IMR-90 (cell line): ENCODE results near the gene GTSE1. TPM values are rescaled to one million over a fixed set of nuclear protein-coding genes. Genes with fewer than 3 reads are reported as not detected.
"Not testable (repeated sequence)": the region's sequence is repeated elsewhere in the genome, so short reads cannot be mapped to it uniquely, and the experiment has no call there.

Source experiments
- ATAC-seq: fragments of 200-7000 bp; cut with Tn5 transposase; 2 replicates; pipeline ENCODE4 v1.9.1; 2020; ENCODE audit warnings: low read depth, mild to moderate bottlenecking, moderate library complexity
- BruUV-seq: library from RNA; stranded (reverse); fragments of 400-500 nt; replicated peaks from 2 replicates; lab custom pipeline; 2021; lab: Mats Ljungman, UMichigan
- CTCF ChIA-PET: fragments of 300-600 bp; formaldehyde crosslinking; extraction: SDS; loops from one replicate; lab custom pipeline; 2021; ENCODE audit warnings: antibody characterized with exemption; lab: Yijun Ruan, JAX
- POLR2A ChIA-PET: fragments of 300-600 bp; sonication (Branson Sonifier 250); formaldehyde crosslinking; loops from one replicate; lab custom pipeline; 2022; ENCODE audit warnings: antibody characterized with exemption; ENCODE audit not compliant: unreplicated experiment; lab: Charles Lee
- DNase-seq: peaks from one replicate; pipeline ENCODE4 v3.0.0; 2013
- H2AFZ ChIP-seq: replicated peaks from 2 replicates; pipeline ENCODE3; 2013; ENCODE audit warnings: low read length, mild to moderate bottlenecking; ENCODE audit not compliant: poor library complexity
- H2AK5ac ChIP-seq: 2 replicates; pipeline ENCODE4 v1.6.1; 2013; ENCODE audit warnings: low read depth, low read length, inconsistent platforms
- H2AK9ac ChIP-seq: replicated peaks from 2 replicates; pipeline ENCODE3; 2013; ENCODE audit warnings: mild to moderate bottlenecking, low read depth, low read length, moderate library complexity; ENCODE audit not compliant: poor library complexity
- H2BK120ac ChIP-seq: 2 replicates; pipeline ENCODE4 v1.6.1; 2013; ENCODE audit warnings: low read depth, low read length, inconsistent platforms
- H2BK15ac ChIP-seq: 3 replicates; pipeline ENCODE4 v1.6.1; 2013; ENCODE audit warnings: low read depth, low read length, inconsistent platforms
- H2BK20ac ChIP-seq: 2 replicates; pipeline ENCODE4 v1.6.1; 2013; ENCODE audit warnings: low read depth, mild to moderate bottlenecking, inconsistent platforms, low read length, moderate library complexity
- H2BK5ac ChIP-seq: 2 replicates; pipeline ENCODE4 v1.6.1; 2013; ENCODE audit warnings: mild to moderate bottlenecking, low read depth, low read length, inconsistent platforms; ENCODE audit not compliant: poor library complexity, severe bottlenecking
- H3K14ac ChIP-seq: replicated peaks from 2 replicates; pipeline ENCODE4 v1.6.1; 2013; ENCODE audit warnings: low read depth, low read length, inconsistent platforms
- H3K18ac ChIP-seq: 2 replicates; pipeline ENCODE4 v1.6.1; 2013; ENCODE audit warnings: low read depth, low read length, control low read depth
- H3K23ac ChIP-seq: 2 replicates; pipeline ENCODE4 v1.6.1; 2013; ENCODE audit warnings: low read depth, low read length, inconsistent platforms
- H3K27ac ChIP-seq: 2 replicates; pipeline ENCODE4 v1.5.1; 2013; ENCODE audit warnings: mild to moderate bottlenecking, control low read depth, low read length; ENCODE audit not compliant: insufficient read depth
- H3K27me3 ChIP-seq: 2 replicates; pipeline ENCODE4 v1.6.1; 2013; ENCODE audit warnings: low read length; ENCODE audit not compliant: control insufficient read depth, insufficient read depth
- H3K36me3 ChIP-seq: 2 replicates; pipeline ENCODE4 v1.6.1; 2013; ENCODE audit warnings: low read length, mixed read lengths; ENCODE audit not compliant: control insufficient read depth, insufficient read depth
- H3K4ac ChIP-seq: 2 replicates; pipeline ENCODE4 v1.6.1; 2013; ENCODE audit warnings: low read depth, low read length, inconsistent platforms
- H3K4me1 ChIP-seq: 2 replicates; pipeline ENCODE4 v1.6.1; 2013; ENCODE audit warnings: low read length, mixed read lengths; ENCODE audit not compliant: control insufficient read depth, insufficient read depth
- H3K4me2 ChIP-seq: 2 replicates; pipeline ENCODE4 v1.6.1; 2013; ENCODE audit warnings: low read depth, mild to moderate bottlenecking, control low read depth, low read length, moderate library complexity
- H3K4me3 ChIP-seq: 2 replicates; pipeline ENCODE4 v1.5.1; 2013; ENCODE audit warnings: low read depth, mild to moderate bottlenecking, control low read depth, low read length, moderate library complexity; ENCODE audit not compliant: insufficient read depth
- H3K56ac ChIP-seq: 2 replicates; pipeline ENCODE4 v1.6.1; 2013; ENCODE audit warnings: low read length, inconsistent platforms; ENCODE audit not compliant: insufficient read depth; ENCODE audit errors: extremely low read depth
- H3K79me1 ChIP-seq, 2 experiments: 2 replicates each; pipeline ENCODE4 v1.6.1; 2013; ENCODE audit warnings: low read length in 2 of 2, inconsistent platforms in 1 of 2, low read depth in 1 of 2
- H3K9ac ChIP-seq: 2 replicates; pipeline ENCODE4 v1.6.1; 2013; ENCODE audit warnings: low read depth, low read length, control low read depth
- H3K9me1 ChIP-seq: 2 replicates; pipeline ENCODE4 v1.6.1; 2013; ENCODE audit warnings: low read length, inconsistent platforms; ENCODE audit not compliant: insufficient read depth
- H3K9me3 ChIP-seq: 2 replicates; pipeline ENCODE4 v1.6.1; 2013; ENCODE audit warnings: low read length; ENCODE audit not compliant: control insufficient read depth, insufficient read depth
- H4K20me1 ChIP-seq: 2 replicates; pipeline ENCODE4 v1.6.1; 2013; ENCODE audit warnings: low read length, inconsistent platforms; ENCODE audit not compliant: insufficient read depth
- H4K5ac ChIP-seq: 2 replicates; pipeline ENCODE4 v1.6.1; 2013; ENCODE audit warnings: mild to moderate bottlenecking, low read depth, low read length, control low read depth
- H4K8ac ChIP-seq, 2 experiments: 2 replicates each; pipeline ENCODE4 v1.6.1; 2013; ENCODE audit warnings: low read depth in 2 of 2, low read length in 2 of 2, control low read depth in 1 of 2, inconsistent platforms in 1 of 2
- H4K91ac ChIP-seq: 2 replicates; pipeline ENCODE4 v1.6.1; 2013; ENCODE audit warnings: low read depth, low read length, inconsistent platforms; ENCODE audit not compliant: insufficient read depth
- WGBS, 2 experiments: methylation state at CpG; one replicate each; pipeline versions ENCODE4 v1.1.5 to v1.1.7; 2013; ENCODE audit warnings: missing lambda C conversion rate in 2 of 2; ENCODE audit not compliant: insufficient read length in 1 of 2; ENCODE audit errors: extremely low coverage in 2 of 2; 5-methylcytosine and 5-hydroxymethylcytosine counted together
- dilution Hi-C: fragments of 300-500 bp; cut with HindIII; formaldehyde crosslinking; loops from one replicate; pipeline ENCODE4 v1.14.3; 2018; ENCODE audit warnings: low sequenced_read_pairs; ENCODE audit not compliant: unreplicated experiment
- in situ Hi-C: fragments of 300-500 bp; cut with MboI; formaldehyde crosslinking; loops from 3 replicates; pipeline ENCODE4 v1.14.3; 2019; ENCODE audit warnings: low sequenced_read_pairs, inconsistent platforms, mixed read lengths
- intact Hi-C: fragments of 100-400 bp; cut with micrococcal nuclease; formaldehyde crosslinking; loops from 2 replicates; pipeline ENCODE4 v1.10.0; 2022
- polyA plus RNA-seq, 3 experiments: library from polyadenylated mRNA; depleted of rRNA; stranded (reverse); fragments of >200 nt; gene quantifications; 2 replicates each; pipeline ENCODE4 v1.2.3, GENCODE V29; 2012; ENCODE audit warnings: low replicate concordance in 1 of 3
- total RNA-seq: library from RNA; depleted of rRNA; stranded (reverse); fragments of >200 nt; gene quantifications from 2 replicates; pipeline ENCODE4 v1.2.3, GENCODE V29; 2012

The GTSE1 gene
- total and polyA plus RNA-seq, 2 of the 4 experiments (the other 2 are of a cell fraction), result 5.9 to 17.1 TPM

DNA sequence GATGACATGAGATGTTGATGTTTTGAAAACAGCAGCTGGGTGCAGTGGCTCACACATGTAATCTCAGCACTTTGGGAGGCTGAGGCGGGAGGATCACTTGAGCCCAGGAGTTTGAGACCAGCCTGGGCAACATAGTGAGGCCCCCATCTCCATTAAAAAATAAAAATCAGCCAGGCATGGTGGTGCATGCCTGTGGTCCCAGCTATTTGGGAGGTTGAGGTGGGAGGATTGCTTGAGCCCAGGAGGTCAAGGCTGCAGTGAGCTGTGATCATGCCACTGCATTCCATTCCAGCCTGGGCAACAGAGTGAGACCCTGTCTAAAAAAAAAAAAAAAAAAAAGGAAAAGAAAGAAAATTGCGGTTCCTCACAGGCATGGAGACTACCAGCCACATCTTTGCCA, 16.2 kb downstream of the GTSE1 start:
- H3K4ac ChIP-seq, H3K18ac ChIP-seq, DNase-seq, POLR2A ChIA-PET, H3K27ac ChIP-seq, H2BK120ac ChIP-seq, H2BK20ac ChIP-seq, H2AK9ac ChIP-seq, dilution Hi-C loops, H2AFZ ChIP-seq, ATAC-seq, H2AK5ac ChIP-seq, H3K9me3 ChIP-seq, H3K4me3 ChIP-seq, H3K36me3 ChIP-seq, H3K4me2 ChIP-seq, H4K8ac ChIP-seq, BruUV-seq, H4K91ac ChIP-seq, H3K56ac ChIP-seq, intact Hi-C loops, H3K9ac ChIP-seq, H2BK5ac ChIP-seq, H3K14ac ChIP-seq, H4K5ac ChIP-seq, H2BK15ac ChIP-seq, H4K20me1 ChIP-seq, H3K9me1 ChIP-seq, H3K23ac ChIP-seq, H3K27me3 ChIP-seq, H3K4me1 ChIP-seq: not testable (repeated sequence)
- no CpG with 5 or more reads among the region's 2 CpGs for WGBS, 2 experiments
- in situ Hi-C loops, result loop anchor here (5.0 kb wide), 1 partner anchor 326 kb away; no protein-coding TSS in a partner anchor
- CTCF ChIA-PET, result interaction anchor here (0.6 to 1.2 kb wide), 3 partner anchors 9 to 307 kb away, joined by 3 read pairs; no protein-coding TSS in a partner anchor
- H3K79me1 ChIP-seq, result peaks cover 30 to 35% of the 10 kb centered on the region in 2 experiments
